Esophagus squamous epithelium (tissue), 5 donors: ENCODE results near the gene ALPK1. TPM values are rescaled to one million over a fixed set of nuclear protein-coding genes. Genes with fewer than 3 reads are reported as not detected.

Experiments used
- DNase-seq: peaks from one replicate; lab custom pipeline; 2025; lab: John Stamatoyannopoulos, UW
- H3K27ac ChIP-seq, 4 donors: fragments of 200-600 bp; sonication (generic); one replicate each; pipeline ENCODE4 v1.5.1; 2016 to 2019; ENCODE audit warnings: mild to moderate bottlenecking in 1 of 4
- H3K27me3 ChIP-seq, 4 donors: fragments of 200-600 bp; sonication (generic); 1 replicate in 3 of 4; 2 replicates in 1 of 4; pipeline versions ENCODE4 v1.5.1 to v1.6.0; 2017 to 2021; ENCODE audit warnings: antibody characterized with exemption in 1 of 4
- H3K36me3 ChIP-seq, 3 donors: fragments of 200-600 bp; sonication (generic); one replicate each; pipeline ENCODE4 v1.5.1; 2016 to 2019
- H3K4me1 ChIP-seq, 3 donors: fragments of 200-600 bp; sonication (generic); one replicate each; pipeline ENCODE4 v1.5.1; 2017 to 2019
- H3K4me3 ChIP-seq, 4 donors: fragments of 200-600 bp; sonication (generic); 1 replicate in 3 of 4; 2 replicates in 1 of 4; pipeline ENCODE4 v1.5.1; 2016 to 2019; ENCODE audit warnings: mild to moderate bottlenecking in 2 of 4, moderate library complexity in 1 of 4
- H3K9me3 ChIP-seq, 3 donors: fragments of 200-600 bp; sonication (generic); one replicate each; pipeline ENCODE4 v1.5.1; 2016 to 2019
- CTCF ChIP-seq, 6 experiments: fragments of 450-650 bp in 4 of 6; fragments of 200-600 bp in 2 of 6; sonication (generic) in 2 of 6; IDR thresholded peaks; one replicate each; pipeline ENCODE4 v1.5.1; 2016 to 2019; ENCODE audit warnings: antibody characterized with exemption in 6 of 6, mild to moderate bottlenecking in 4 of 6, moderate library complexity in 4 of 6
- POLR2A ChIP-seq, 4 donors: fragments of 450-650 bp; IDR thresholded peaks; one replicate each; pipeline ENCODE4 v1.6.1; 2017; ENCODE audit warnings: antibody characterized with exemption in 4 of 4, mild to moderate bottlenecking in 4 of 4, moderate library complexity in 3 of 4
- WGBS, 2 donors: methylation state at CpG; one replicate each; pipeline ENCODE4 v1.1.5; 2018; 5-methylcytosine and 5-hydroxymethylcytosine counted together
- intact Hi-C: fragments of 100-400 bp; cut with DNase I; formaldehyde crosslinking; loops from one replicate; pipeline ENCODE4 v1.15.0; 2022
- total RNA-seq, 4 donors: library from RNA; depleted of rRNA; stranded (reverse); fragments of >200 nt; gene quantifications; one replicate each; pipeline ENCODE4 v1.1.0, GENCODE V29; 2016
- donor health status: DM: yes; HTN: yes; CAD: no.

Gene ALPK1
- total RNA-seq, 4 donors from 2014 or later, result 12.6 to 19.5 (median 12.8) TPM

- Histone ChIP-seq H3K9me3 (no peaks in the 10 kb centered on the region), H3K4me1 (no peaks in the 10 kb centered on the region), H3K27ac (no peak overlapping the region), H3K4me3 (no peak overlapping the region), H3K36me3 (peaks cover 0 to 38% (median 5%) of the 10 kb centered on the region in 3 donors), H3K27me3 (no peaks in the 10 kb centered on the region)
- 87 to 100% methylated on average over 4 of the region's 4 CpGs for WGBS, 2 donors
- no peak for DNase-seq
- intact Hi-C loops, result no loop called here
- TF ChIP-seq CTCF (IDR thresholded peaks at IDR 0.05) (no peak), POLR2A (IDR thresholded peaks at IDR 0.05) (no peak)
These were observed 31.6 kb downstream of the ALPK1 start for GRCh38 chr4:112328734-112329130.

GRCh38 chr4:112329672-112330375 lies 32.7 kb downstream of the ALPK1 start:
- Histone ChIP-seq H3K9me3 (no peaks in the 10 kb centered on the region), H3K27ac (no peak overlapping the region), H3K4me1 (no peaks in the 10 kb centered on the region), H3K36me3 (peaks cover 0 to 27% (median 5%) of the 10 kb centered on the region in 3 donors), H3K4me3 (no peak overlapping the region), H3K27me3 (no peaks in the 10 kb centered on the region)
- 72 to 90% methylated on average over 5 of the region's 5 CpGs for WGBS, 2 donors
- intact Hi-C loops, result no loop called here
- TF ChIP-seq POLR2A (IDR thresholded peaks at IDR 0.05) (no peak), CTCF (IDR thresholded peaks at IDR 0.05) (no peak)
- no peak for DNase-seq

GRCh38 chr4:112330921-112331320 lies 33.8 kb downstream of the ALPK1 start:
- H3K27me3 ChIP-seq, result no peaks in the 10 kb centered on the region
- intact Hi-C loops, result no loop called here
- DNase-seq, result no peak
- H3K9me3 ChIP-seq, result no peaks in the 10 kb centered on the region
- H3K4me3 ChIP-seq, result no peak overlapping the region
- 86 to 88% methylated on average over 3 to 4 of the region's 4 CpGs for WGBS, 2 donors
- H3K4me1 ChIP-seq, result no peaks in the 10 kb centered on the region
- peaks cover 0 to 16% (median 5%) of the 10 kb centered on the region in 3 donors for H3K36me3 ChIP-seq
- TF ChIP-seq CTCF (IDR thresholded peaks at IDR 0.05) (no peak), POLR2A (IDR thresholded peaks at IDR 0.05) (no peak)
- H3K27ac ChIP-seq, result no peak overlapping the region

- Histone ChIP-seq H3K9me3 (no peaks in the 10 kb centered on the region), H3K4me3 (no peak overlapping the region), H3K27ac (no peak overlapping the region), H3K27me3 (no peaks in the 10 kb centered on the region), H3K4me1 (no peaks in the 10 kb centered on the region), H3K36me3 (peaks cover 0 to 1% (median 0%) of the 10 kb centered on the region in 3 donors)
- intact Hi-C loops, result no loop called here
- DNase-seq, result no peak
- TF ChIP-seq CTCF (IDR thresholded peaks at IDR 0.05) (no peak), POLR2A (IDR thresholded peaks at IDR 0.05) (no peak)
These were observed 35.2 kb downstream of the ALPK1 start for GRCh38 chr4:112332398-112332797.

- Histone ChIP-seq H3K27me3 (no peaks in the 10 kb centered on the region), H3K4me3 (no peak overlapping the region), H3K4me1 (no peaks in the 10 kb centered on the region), H3K27ac (no peak overlapping the region), H3K36me3 (no peaks in the 10 kb centered on the region), H3K9me3 (no peaks in the 10 kb centered on the region)
- no peak for TF ChIP-seq CTCF (IDR thresholded peaks at IDR 0.05)
- no peak for TF ChIP-seq POLR2A (IDR thresholded peaks at IDR 0.05)
- WGBS, 2 donors, result 87 to 90% methylated on average over 6 of the region's 6 CpGs
- intact Hi-C loops, result no loop called here
- DNase-seq, result no peak
These were observed 42.9 kb downstream of the ALPK1 start for GRCh38 chr4:112340023-112340422.
